Measurements from ENCODE around the gene NUDT16L1. TPM values are rescaled to one million over a fixed set of nuclear protein-coding genes. Genes with fewer than 3 reads are reported as not detected.

The NUDT16L1 gene
- polyA plus RNA-seq, 1 donor from 2014 or later: 125 TPM

DNA sequence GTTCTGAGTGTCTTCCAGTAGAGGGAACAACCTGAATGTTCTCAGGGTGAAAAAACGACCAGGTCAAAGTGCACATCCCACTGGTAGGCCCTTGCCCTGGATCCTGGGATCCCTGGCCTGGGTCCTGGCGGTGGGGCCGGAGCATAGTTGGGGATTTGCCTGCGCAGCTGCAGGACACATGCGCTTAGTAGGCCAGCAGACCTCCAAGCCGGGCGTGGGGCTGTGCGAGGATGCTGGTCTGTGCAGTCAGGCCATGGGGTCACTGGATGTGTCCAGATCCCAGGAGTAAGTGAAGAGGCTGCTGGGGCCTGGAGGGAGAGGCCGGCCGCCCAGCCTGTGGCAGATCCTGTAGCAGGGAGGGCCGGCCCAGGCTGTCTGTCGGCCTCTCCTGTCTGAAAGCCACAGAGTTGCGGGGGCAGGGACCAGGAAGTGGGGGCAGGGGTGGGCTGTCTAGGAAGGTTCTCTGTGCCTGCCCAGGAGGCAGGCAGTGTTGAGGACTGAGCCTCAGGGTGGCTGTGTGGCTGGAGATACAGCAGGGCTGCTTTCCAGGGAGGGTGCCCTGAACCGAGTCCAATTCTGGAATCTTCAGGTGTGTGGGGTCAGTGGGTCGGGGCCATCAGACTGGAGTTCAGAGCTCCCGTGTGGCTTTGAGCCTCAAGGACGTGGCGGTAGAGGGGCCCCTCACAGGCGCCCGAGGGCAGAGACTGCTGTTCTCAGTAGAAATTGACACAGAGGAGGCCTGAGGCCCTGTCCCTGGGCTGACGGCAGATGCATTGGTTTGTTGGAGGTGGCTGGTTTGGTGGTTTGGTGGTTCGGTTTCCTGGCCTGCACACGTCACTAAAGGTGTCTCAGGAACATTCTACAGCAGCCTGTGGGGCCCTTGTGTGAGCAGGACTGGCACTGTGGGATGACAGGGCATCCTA lies 17.2 kb upstream of the NUDT16L1 start:
- no peaks in the 10 kb centered on the region for H3K9me3 ChIP-seq (ENCODE audit: low read length)
- H3K9ac ChIP-seq (ENCODE audit: low read length): no peak overlapping the region
- no peak overlapping the region for H3K4me3 ChIP-seq (ENCODE audit: low read length)
- H3K4me2 ChIP-seq (ENCODE audit: low read length): no peak overlapping the region
- H3K27ac ChIP-seq (ENCODE audit: low read length): no peak overlapping the region
- H3K27me3 ChIP-seq (ENCODE audit: insufficient read depth, low read depth, low read length): no peaks in the 10 kb centered on the region
- no peaks in the 10 kb centered on the region for H3K9me2 ChIP-seq (ENCODE audit: insufficient read depth, low read length)
- TF ChIP-seq, protein P1, sequence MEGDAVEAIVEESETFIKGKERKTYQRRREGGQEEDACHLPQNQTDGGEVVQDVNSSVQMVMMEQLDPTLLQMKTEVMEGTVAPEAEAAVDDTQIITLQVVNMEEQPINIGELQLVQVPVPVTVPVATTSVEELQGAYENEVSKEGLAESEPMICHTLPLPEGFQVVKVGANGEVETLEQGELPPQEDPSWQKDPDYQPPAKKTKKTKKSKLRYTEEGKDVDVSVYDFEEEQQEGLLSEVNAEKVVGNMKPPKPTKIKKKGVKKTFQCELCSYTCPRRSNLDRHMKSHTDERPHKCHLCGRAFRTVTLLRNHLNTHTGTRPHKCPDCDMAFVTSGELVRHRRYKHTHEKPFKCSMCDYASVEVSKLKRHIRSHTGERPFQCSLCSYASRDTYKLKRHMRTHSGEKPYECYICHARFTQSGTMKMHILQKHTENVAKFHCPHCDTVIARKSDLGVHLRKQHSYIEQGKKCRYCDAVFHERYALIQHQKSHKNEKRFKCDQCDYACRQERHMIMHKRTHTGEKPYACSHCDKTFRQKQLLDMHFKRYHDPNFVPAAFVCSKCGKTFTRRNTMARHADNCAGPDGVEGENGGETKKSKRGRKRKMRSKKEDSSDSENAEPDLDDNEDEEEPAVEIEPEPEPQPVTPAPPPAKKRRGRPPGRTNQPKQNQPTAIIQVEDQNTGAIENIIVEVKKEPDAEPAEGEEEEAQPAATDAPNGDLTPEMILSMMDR (IDR thresholded peaks at IDR 0.05; ENCODE audit: poor library complexity, severe bottlenecking): no peak
- TF ChIP-seq, protein P2, sequence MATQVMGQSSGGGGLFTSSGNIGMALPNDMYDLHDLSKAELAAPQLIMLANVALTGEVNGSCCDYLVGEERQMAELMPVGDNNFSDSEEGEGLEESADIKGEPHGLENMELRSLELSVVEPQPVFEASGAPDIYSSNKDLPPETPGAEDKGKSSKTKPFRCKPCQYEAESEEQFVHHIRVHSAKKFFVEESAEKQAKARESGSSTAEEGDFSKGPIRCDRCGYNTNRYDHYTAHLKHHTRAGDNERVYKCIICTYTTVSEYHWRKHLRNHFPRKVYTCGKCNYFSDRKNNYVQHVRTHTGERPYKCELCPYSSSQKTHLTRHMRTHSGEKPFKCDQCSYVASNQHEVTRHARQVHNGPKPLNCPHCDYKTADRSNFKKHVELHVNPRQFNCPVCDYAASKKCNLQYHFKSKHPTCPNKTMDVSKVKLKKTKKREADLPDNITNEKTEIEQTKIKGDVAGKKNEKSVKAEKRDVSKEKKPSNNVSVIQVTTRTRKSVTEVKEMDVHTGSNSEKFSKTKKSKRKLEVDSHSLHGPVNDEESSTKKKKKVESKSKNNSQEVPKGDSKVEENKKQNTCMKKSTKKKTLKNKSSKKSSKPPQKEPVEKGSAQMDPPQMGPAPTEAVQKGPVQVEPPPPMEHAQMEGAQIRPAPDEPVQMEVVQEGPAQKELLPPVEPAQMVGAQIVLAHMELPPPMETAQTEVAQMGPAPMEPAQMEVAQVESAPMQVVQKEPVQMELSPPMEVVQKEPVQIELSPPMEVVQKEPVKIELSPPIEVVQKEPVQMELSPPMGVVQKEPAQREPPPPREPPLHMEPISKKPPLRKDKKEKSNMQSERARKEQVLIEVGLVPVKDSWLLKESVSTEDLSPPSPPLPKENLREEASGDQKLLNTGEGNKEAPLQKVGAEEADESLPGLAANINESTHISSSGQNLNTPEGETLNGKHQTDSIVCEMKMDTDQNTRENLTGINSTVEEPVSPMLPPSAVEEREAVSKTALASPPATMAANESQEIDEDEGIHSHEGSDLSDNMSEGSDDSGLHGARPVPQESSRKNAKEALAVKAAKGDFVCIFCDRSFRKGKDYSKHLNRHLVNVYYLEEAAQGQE (IDR thresholded peaks at IDR 0.05; ENCODE audit: borderline replicate concordance): no peak
- TF ChIP-seq POLR2AphosphoS5 (IDR thresholded peaks at IDR 0.05) (no peak), EZH2 (IDR thresholded peaks at IDR 0.05; ENCODE audit: borderline replicate concordance, insufficient read depth, low read length, poor library complexity, severe bottlenecking) (no peak), RAD21 (conservative IDR thresholded peaks at IDR 0.05) (no peak), MXI1 (conservative IDR thresholded peaks at IDR 0.05; ENCODE audit: poor library complexity, severe bottlenecking) (no peak), EP300 (conservative IDR thresholded peaks at IDR 0.05; ENCODE audit: poor library complexity, severe bottlenecking) (no peak), SMC3 (conservative IDR thresholded peaks at IDR 0.05; ENCODE audit: poor library complexity) (no peak), TAF1 (IDR thresholded peaks at IDR 0.05; ENCODE audit: low read depth) (no peak)
- no peaks in the 10 kb centered on the region for H3F3A ChIP-seq (ENCODE audit: insufficient read depth, low read length, poor library complexity, severe bottlenecking)
- H2AFZ ChIP-seq (ENCODE audit: low read depth, low read length): no peak overlapping the region
- H3K36me3 ChIP-seq (ENCODE audit: insufficient read depth, low read length): no peaks in the 10 kb centered on the region
- H4K20me1 ChIP-seq (ENCODE audit: insufficient read depth): no peaks in the 10 kb centered on the region
- H3K79me2 ChIP-seq (replicated peaks; ENCODE audit: insufficient read depth, low read length): no peaks in the 10 kb centered on the region

DNA sequence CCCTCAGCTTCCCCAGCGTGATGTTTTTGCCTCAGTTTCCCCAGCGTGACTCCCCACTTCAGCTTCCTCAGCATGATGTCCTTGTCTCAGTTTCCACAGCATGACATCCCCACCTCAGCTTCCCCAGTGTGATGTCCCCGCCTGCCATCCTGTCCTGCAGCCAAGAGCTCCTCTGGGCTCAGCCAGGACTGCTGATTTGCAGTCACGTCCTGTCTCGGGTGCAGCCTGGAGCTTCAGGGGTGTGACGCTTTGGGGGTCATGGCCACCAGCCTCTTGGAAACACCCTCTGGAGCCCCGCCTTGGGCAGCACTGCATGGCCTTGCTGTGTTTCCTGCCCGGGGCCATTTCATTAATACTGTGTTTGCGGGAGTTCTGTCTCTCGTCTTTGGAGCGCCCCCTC lies 16.5 kb upstream of the NUDT16L1 start:
- H3F3A ChIP-seq (ENCODE audit: insufficient read depth, low read length, poor library complexity, severe bottlenecking): no peaks in the 10 kb centered on the region
- no peak overlapping the region for H2AFZ ChIP-seq (ENCODE audit: low read depth, low read length)
- TF ChIP-seq RAD21 (conservative IDR thresholded peaks at IDR 0.05) (no peak), EZH2 (IDR thresholded peaks at IDR 0.05; ENCODE audit: borderline replicate concordance, insufficient read depth, low read length, poor library complexity, severe bottlenecking) (no peak), POLR2AphosphoS5 (IDR thresholded peaks at IDR 0.05) (no peak), EP300 (conservative IDR thresholded peaks at IDR 0.05; ENCODE audit: poor library complexity, severe bottlenecking) (no peak), TAF1 (IDR thresholded peaks at IDR 0.05; ENCODE audit: low read depth) (no peak), MXI1 (conservative IDR thresholded peaks at IDR 0.05; ENCODE audit: poor library complexity, severe bottlenecking) (no peak), SMC3 (conservative IDR thresholded peaks at IDR 0.05; ENCODE audit: poor library complexity) (no peak)
- TF ChIP-seq, protein P2 (IDR thresholded peaks at IDR 0.05; ENCODE audit: borderline replicate concordance): no peak
- TF ChIP-seq, protein P1 (IDR thresholded peaks at IDR 0.05; ENCODE audit: poor library complexity, severe bottlenecking): no peak
- no peak overlapping the region for H3K4me3 ChIP-seq (ENCODE audit: low read length)
- no peaks in the 10 kb centered on the region for H4K20me1 ChIP-seq (ENCODE audit: insufficient read depth)
- no peaks in the 10 kb centered on the region for H3K36me3 ChIP-seq (ENCODE audit: insufficient read depth, low read length)
- H3K9ac ChIP-seq (ENCODE audit: low read length): no peak overlapping the region
- no peaks in the 10 kb centered on the region for H3K79me2 ChIP-seq (replicated peaks; ENCODE audit: insufficient read depth, low read length)
- no peaks in the 10 kb centered on the region for H3K9me2 ChIP-seq (ENCODE audit: insufficient read depth, low read length)
- no peaks in the 10 kb centered on the region for H3K27me3 ChIP-seq (ENCODE audit: insufficient read depth, low read depth, low read length)
- H3K27ac ChIP-seq (ENCODE audit: low read length): no peak overlapping the region
- H3K9me3 ChIP-seq (ENCODE audit: low read length): no peaks in the 10 kb centered on the region
- H3K4me2 ChIP-seq (ENCODE audit: low read length): no peak overlapping the region
